CD4-positive, alpha-beta memory T cell (primary cell): ENCODE data around the gene PIK3CG. TPM values are rescaled to one million over a fixed set of nuclear protein-coding genes. Genes with fewer than 3 reads are reported as not detected.
A peak's percentile ranks its signal among the peaks of the same experiment; 100 is the strongest.

Experiments used
- CTCF ChIA-PET: fragments of 350-600 bp; sonication (Branson Sonifier 250); formaldehyde crosslinking; loops from one replicate; lab custom pipeline; 2021; ENCODE audit warnings: inconsistent platforms; ENCODE audit not compliant: partially characterized antibody; lab: Charles Lee
- POLR2A ChIA-PET: fragments of 350-600 bp; sonication (Branson Sonifier 250); formaldehyde crosslinking; loops from one replicate; lab custom pipeline; 2021; ENCODE audit not compliant: partially characterized antibody; lab: Charles Lee
- DNase-seq, 5 donors: peaks; one replicate each; pipeline versions ENCODE4 v3.0.0 to v3.0.0-alpha.2; 2020 to 2022; ENCODE audit warnings: mixed read lengths in 1 of 5
- H3K27ac ChIP-seq: one replicate; pipeline ENCODE4 v1.7.0; 2013; ENCODE audit warnings: low read depth, low read length
- H3K27me3 ChIP-seq: 2 replicates; pipeline ENCODE4 v1.7.0; 2013; ENCODE audit warnings: mild to moderate bottlenecking, low read length, moderate library complexity; ENCODE audit not compliant: insufficient read depth
- H3K36me3 ChIP-seq: 2 replicates; pipeline ENCODE4 v1.7.0; 2013; ENCODE audit warnings: mild to moderate bottlenecking, low read length, moderate library complexity; ENCODE audit not compliant: insufficient read depth
- H3K4me1 ChIP-seq: 2 replicates; pipeline ENCODE4 v1.7.0; 2013; ENCODE audit warnings: mild to moderate bottlenecking, low read length, moderate library complexity; ENCODE audit not compliant: insufficient read depth
- H3K4me3 ChIP-seq, 2 donors: one replicate each; pipeline ENCODE4 v1.7.0; 2013; ENCODE audit warnings: low read length in 2 of 2, mild to moderate bottlenecking in 1 of 2
- H3K9me3 ChIP-seq, 2 donors: one replicate each; pipeline ENCODE4 v1.7.0; 2013; ENCODE audit warnings: low read length in 2 of 2, control low read depth in 1 of 2; ENCODE audit not compliant: control insufficient read depth in 1 of 2
- H3K27ac Mint-ChIP-seq, 7 donors: one replicate each; pipeline ENCODE4 v1.8.0; 2020 to 2021; ENCODE audit warnings: mixed read lengths in 7 of 7, mild to moderate bottlenecking in 6 of 7, inconsistent platforms in 3 of 7, moderate library complexity in 3 of 7
- H3K27me3 Mint-ChIP-seq, 2 donors: one replicate each; pipeline ENCODE4 v1.8.0; 2020 to 2021; ENCODE audit warnings: mixed read lengths in 2 of 2
- H3K36me3 Mint-ChIP-seq, 2 donors: one replicate each; pipeline ENCODE4 v1.8.0; 2020 to 2021; ENCODE audit warnings: mixed read lengths in 2 of 2, inconsistent platforms in 1 of 2, mild to moderate bottlenecking in 1 of 2
- H3K4me1 Mint-ChIP-seq, 4 donors: one replicate each; pipeline ENCODE4 v1.8.0; 2020 to 2021; ENCODE audit warnings: mixed read lengths in 4 of 4, mild to moderate bottlenecking in 1 of 4
- H3K4me3 Mint-ChIP-seq, 8 donors: one replicate each; pipeline ENCODE4 v1.8.0; 2020 to 2021; ENCODE audit warnings: mixed read lengths in 8 of 8, mild to moderate bottlenecking in 7 of 8, moderate library complexity in 6 of 8, inconsistent platforms in 3 of 8
- H3K9me3 Mint-ChIP-seq, 8 donors: one replicate each; pipeline ENCODE4 v1.8.0; 2020 to 2021; ENCODE audit warnings: mixed read lengths in 8 of 8, mild to moderate bottlenecking in 5 of 8, inconsistent platforms in 3 of 8, moderate library complexity in 1 of 8
- intact Hi-C: fragments of 100-400 bp; cut with micrococcal nuclease; formaldehyde crosslinking; loops from one replicate; pipeline ENCODE4 v1.15.1; 2023
- polyA plus RNA-seq, 2 donors: library from polyadenylated mRNA; unstranded; fragments of 300-500 nt; fragmentation: Illumina TruSeq; gene quantifications; one replicate each; pipeline ENCODE4 v1.2.3, GENCODE V29; 2021
- total RNA-seq, 2 experiments: library from RNA; stranded (reverse); gene quantifications; one replicate each; pipeline ENCODE4 v1.2.3, GENCODE V29; 2021

The PIK3CG gene
- total and polyA plus RNA-seq, 4 experiments from 2014 or later = 15.3 to 32.6 (median 25.7) TPM

- intact Hi-C loops = loop anchor here (5.0 to 10.0 kb wide), 3 partner anchors 286 to 876 kb away; partner anchors contain the start of genes CBLL1, COG5 and DUS4L
- POLR2A ChIA-PET = interaction anchor here (3.4 to 4.3 kb wide), 2 partner anchors 99 to 302 kb away, joined by 9 to 46 read pairs; partner anchors contain the start of gene HBP1
These were observed 1.5 kb downstream of the PIK3CG start for GRCh38 chr7:106866298-106867281.

DNA sequence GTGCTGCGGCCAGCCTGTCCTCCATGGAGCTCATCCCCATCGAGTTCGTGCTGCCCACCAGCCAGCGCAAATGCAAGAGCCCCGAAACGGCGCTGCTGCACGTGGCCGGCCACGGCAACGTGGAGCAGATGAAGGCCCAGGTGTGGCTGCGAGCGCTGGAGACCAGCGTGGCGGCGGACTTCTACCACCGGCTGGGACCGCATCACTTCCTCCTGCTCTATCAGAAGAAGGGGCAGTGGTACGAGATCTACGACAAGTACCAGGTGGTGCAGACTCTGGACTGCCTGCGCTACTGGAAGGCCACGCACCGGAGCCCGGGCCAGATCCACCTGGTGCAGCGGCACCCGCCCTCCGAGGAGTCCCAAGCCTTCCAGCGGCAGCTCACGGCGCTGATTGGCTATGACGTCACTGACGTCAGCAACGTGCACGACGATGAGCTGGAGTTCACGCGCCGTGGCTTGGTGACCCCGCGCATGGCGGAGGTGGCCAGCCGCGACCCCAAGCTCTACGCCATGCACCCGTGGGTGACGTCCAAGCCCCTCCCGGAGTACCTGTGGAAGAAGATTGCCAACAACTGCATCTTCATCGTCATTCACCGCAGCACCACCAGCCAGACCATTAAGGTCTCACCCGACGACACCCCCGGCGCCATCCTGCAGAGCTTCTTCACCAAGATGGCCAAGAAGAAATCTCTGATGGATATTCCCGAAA lies 2.7 kb downstream of the PIK3CG start:
- H3K4me1 ChIP-seq = peaks cover 77% of the 10 kb centered on the region
- ChIA-PET CTCF (interaction anchor here (0.8 kb wide), 1 partner anchor 75 kb away, joined by 3 read pairs; no protein-coding TSS in a partner anchor), POLR2A (interaction anchor here (1.0 kb wide), 1 partner anchor 301 kb away, joined by 4 read pairs; the partner anchor contains the start of gene HBP1)
- H3K4me3 Mint-ChIP-seq = peak overlapping the region in 5 of 8 donors; percentile 6 to 93 (median 92)
- no peaks in the 10 kb centered on the region for H3K27me3 ChIP-seq
- peak overlapping the region in 4 of 7 donors; percentile 5 to 93 (median 89) for H3K27ac Mint-ChIP-seq
- peaks cover 52 to 63% of the 10 kb centered on the region in 2 donors for H3K36me3 Mint-ChIP-seq
- H3K9me3 Mint-ChIP-seq = no peaks in the 10 kb centered on the region
- intact Hi-C loops = loop anchor here (5.0 to 10.0 kb wide), 3 partner anchors 285 to 875 kb away; partner anchors contain the start of genes CBLL1, COG5 and DUS4L
- no peaks in the 10 kb centered on the region for H3K27me3 Mint-ChIP-seq
- no peak overlapping the region for H3K4me3 ChIP-seq
- peaks cover 60 to 92% (median 78%) of the 10 kb centered on the region in 4 donors for H3K4me1 Mint-ChIP-seq
- H3K9me3 ChIP-seq = no peaks in the 10 kb centered on the region
- no peak for DNase-seq
- no peak overlapping the region for H3K27ac ChIP-seq
- peaks cover 25% of the 10 kb centered on the region for H3K36me3 ChIP-seq

More at GRCh38 chr7:106866298-106867281, 1.5 kb downstream of the PIK3CG start:
- H3K36me3 Mint-ChIP-seq = peaks cover 41 to 51% of the 10 kb centered on the region in 2 donors
- peaks cover 77% of the 10 kb centered on the region for H3K4me1 ChIP-seq
- H3K27me3 ChIP-seq = no peaks in the 10 kb centered on the region
- H3K27ac ChIP-seq = peak overlapping the region; percentile 66
- peak overlapping the region; percentile 84 to 93 (median 92) for H3K27ac Mint-ChIP-seq
- peak in 1 of 5 donors; percentile 8 for DNase-seq
- peaks cover 20% of the 10 kb centered on the region for H3K36me3 ChIP-seq
- H3K4me3 ChIP-seq = peak overlapping the region; percentile 8 to 68
- H3K9me3 Mint-ChIP-seq = no peaks in the 10 kb centered on the region
- CTCF ChIA-PET = no interaction called here
- H3K27me3 Mint-ChIP-seq = no peaks in the 10 kb centered on the region
- H3K4me1 Mint-ChIP-seq = peaks cover 58 to 92% (median 76%) of the 10 kb centered on the region in 4 donors
- H3K9me3 ChIP-seq = no peaks in the 10 kb centered on the region
- H3K4me3 Mint-ChIP-seq = peak overlapping the region; percentile 90 to 97 (median 93)

DNA sequence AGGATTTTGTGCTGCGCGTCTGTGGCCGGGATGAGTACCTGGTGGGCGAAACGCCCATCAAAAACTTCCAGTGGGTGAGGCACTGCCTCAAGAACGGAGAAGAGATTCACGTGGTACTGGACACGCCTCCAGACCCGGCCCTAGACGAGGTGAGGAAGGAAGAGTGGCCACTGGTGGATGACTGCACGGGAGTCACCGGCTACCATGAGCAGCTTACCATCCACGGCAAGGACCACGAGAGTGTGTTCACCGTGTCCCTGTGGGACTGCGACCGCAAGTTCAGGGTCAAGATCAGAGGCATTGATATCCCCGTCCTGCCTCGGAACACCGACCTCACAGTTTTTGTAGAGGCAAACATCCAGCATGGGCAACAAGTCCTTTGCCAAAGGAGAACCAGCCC lies 3.3 kb downstream of the PIK3CG start:
- Histone ChIP-seq H3K36me3 (peaks cover 29% of the 10 kb centered on the region), H3K27me3 (no peaks in the 10 kb centered on the region), H3K4me3 (no peak overlapping the region), H3K4me1 (peaks cover 75% of the 10 kb centered on the region), H3K9me3 (no peaks in the 10 kb centered on the region), H3K27ac (no peak overlapping the region)
- no peak for DNase-seq
- Mint-ChIP-seq H3K9me3 (no peaks in the 10 kb centered on the region), H3K27ac (peak overlapping the region in 2 of 7 donors; percentile 5 to 57), H3K4me1 (peaks cover 59 to 92% (median 77%) of the 10 kb centered on the region in 4 donors), H3K36me3 (peaks cover 57 to 67% of the 10 kb centered on the region in 2 donors), H3K27me3 (no peaks in the 10 kb centered on the region), H3K4me3 (peak overlapping the region in 7 of 8 donors; percentile 18 to 71 (median 42))
- POLR2A ChIA-PET = interaction anchor here (1.0 kb wide), 1 partner anchor 301 kb away, joined by 4 read pairs; the partner anchor contains the start of gene HBP1
- CTCF ChIA-PET = no interaction called here
- intact Hi-C loops = loop anchor here (5.0 to 10.0 kb wide), 3 partner anchors 284 to 874 kb away; partner anchors contain the start of genes CBLL1, COG5 and DUS4L

- peak overlapping the region in 5 of 7 donors; percentile 10 to 81 (median 39) for H3K27ac Mint-ChIP-seq
- ChIA-PET CTCF (no interaction called here), POLR2A (no interaction called here)
- peaks cover 72 to 81% of the 10 kb centered on the region in 2 donors for H3K36me3 Mint-ChIP-seq
- intact Hi-C loops = loop anchor here (5.0 to 10.0 kb wide), 3 partner anchors 282 to 872 kb away; partner anchors contain the start of genes CBLL1, COG5 and DUS4L
- Histone ChIP-seq H3K9me3 (no peaks in the 10 kb centered on the region), H3K36me3 (peaks cover 45% of the 10 kb centered on the region), H3K27ac (no peak overlapping the region), H3K4me3 (peak overlapping the region in 1 of 2 donors; percentile 1), H3K27me3 (no peaks in the 10 kb centered on the region), H3K4me1 (peaks cover 59% of the 10 kb centered on the region)
- H3K4me3 Mint-ChIP-seq = peak overlapping the region; percentile 27 to 80 (median 66)
- no peak for DNase-seq
- no peaks in the 10 kb centered on the region for H3K27me3 Mint-ChIP-seq
- H3K4me1 Mint-ChIP-seq = peaks cover 58 to 89% (median 76%) of the 10 kb centered on the region in 4 donors
- H3K9me3 Mint-ChIP-seq = no peaks in the 10 kb centered on the region
These were observed 4.9 kb downstream of the PIK3CG start for GRCh38 chr7:106869954-106870353.

- H3K36me3 ChIP-seq = peaks cover 45% of the 10 kb centered on the region
- intact Hi-C loops = no loop called here
- no peak overlapping the region for H3K27ac ChIP-seq
- H3K27ac Mint-ChIP-seq = peak overlapping the region in 4 of 7 donors; percentile 10 to 39 (median 24)
- no peak for DNase-seq
- no peaks in the 10 kb centered on the region for H3K9me3 Mint-ChIP-seq
- CTCF ChIA-PET = no interaction called here
- peak overlapping the region; percentile 27 to 80 (median 66) for H3K4me3 Mint-ChIP-seq
- POLR2A ChIA-PET = no interaction called here
- no peaks in the 10 kb centered on the region for H3K27me3 ChIP-seq
- peaks cover 78 to 79% of the 10 kb centered on the region in 2 donors for H3K36me3 Mint-ChIP-seq
- H3K4me1 Mint-ChIP-seq = peaks cover 59 to 87% (median 73%) of the 10 kb centered on the region in 4 donors
- H3K27me3 Mint-ChIP-seq = no peaks in the 10 kb centered on the region
- H3K4me3 ChIP-seq = peak overlapping the region in 1 of 2 donors; percentile 1
- H3K9me3 ChIP-seq = no peaks in the 10 kb centered on the region
- H3K4me1 ChIP-seq = peaks cover 59% of the 10 kb centered on the region
These were observed 5.4 kb downstream of the PIK3CG start for GRCh38 chr7:106870528-106870927.

- H3K27ac Mint-ChIP-seq = peak overlapping the region in 4 of 7 donors; percentile 22 to 57 (median 40)
- peaks cover 78 to 81% of the 10 kb centered on the region in 2 donors for H3K36me3 Mint-ChIP-seq
- H3K4me1 ChIP-seq = peaks cover 59% of the 10 kb centered on the region
- peak overlapping the region; percentile 18 for H3K27ac ChIP-seq
- H3K27me3 Mint-ChIP-seq = no peaks in the 10 kb centered on the region
- H3K9me3 Mint-ChIP-seq = no peaks in the 10 kb centered on the region
- POLR2A ChIA-PET = no interaction called here
- intact Hi-C loops = no loop called here
- DNase-seq = no peak
- H3K36me3 ChIP-seq = peaks cover 45% of the 10 kb centered on the region
- no peak overlapping the region for H3K4me3 ChIP-seq
- CTCF ChIA-PET = no interaction called here
- H3K4me3 Mint-ChIP-seq = peak overlapping the region; percentile 7 to 80 (median 51)
- H3K4me1 Mint-ChIP-seq = peaks cover 60 to 87% (median 72%) of the 10 kb centered on the region in 4 donors
- H3K27me3 ChIP-seq = no peaks in the 10 kb centered on the region
- H3K9me3 ChIP-seq = no peaks in the 10 kb centered on the region
These were observed 5.9 kb downstream of the PIK3CG start for GRCh38 chr7:106870983-106871410.
